Cardiac fibroblast (primary cell): ENCODE results near the gene CNTNAP2.

Source experiments
- DNase-seq, 2 donors: peaks; one replicate each; pipeline versions ENCODE4 v3.0.0 to v3.0.0-alpha.2; 2010; ENCODE audit warnings: low read depth in 2 of 2
- H3K4me3 ChIP-seq, 2 donors: replicated peaks in 1 of 2; 1 replicate in 1 of 2; 2 replicates in 1 of 2; pipeline ENCODE4 v1.5.1; 2011; ENCODE audit warnings: low read depth in 2 of 2, low read length in 2 of 2, mild to moderate bottlenecking in 2 of 2, moderate library complexity in 1 of 2
- TF ChIP-seq, protein P1 (sequence below): IDR thresholded peaks from one replicate; pipeline ENCODE4 v1.5.1; 2011; ENCODE audit warnings: low read depth, mild to moderate bottlenecking, low read length, inconsistent platforms

Gene CNTNAP2

GRCh38 chr7:147635288-147635687 lies 1518.7 kb downstream of the CNTNAP2 start:
- TF ChIP-seq, protein P1, sequence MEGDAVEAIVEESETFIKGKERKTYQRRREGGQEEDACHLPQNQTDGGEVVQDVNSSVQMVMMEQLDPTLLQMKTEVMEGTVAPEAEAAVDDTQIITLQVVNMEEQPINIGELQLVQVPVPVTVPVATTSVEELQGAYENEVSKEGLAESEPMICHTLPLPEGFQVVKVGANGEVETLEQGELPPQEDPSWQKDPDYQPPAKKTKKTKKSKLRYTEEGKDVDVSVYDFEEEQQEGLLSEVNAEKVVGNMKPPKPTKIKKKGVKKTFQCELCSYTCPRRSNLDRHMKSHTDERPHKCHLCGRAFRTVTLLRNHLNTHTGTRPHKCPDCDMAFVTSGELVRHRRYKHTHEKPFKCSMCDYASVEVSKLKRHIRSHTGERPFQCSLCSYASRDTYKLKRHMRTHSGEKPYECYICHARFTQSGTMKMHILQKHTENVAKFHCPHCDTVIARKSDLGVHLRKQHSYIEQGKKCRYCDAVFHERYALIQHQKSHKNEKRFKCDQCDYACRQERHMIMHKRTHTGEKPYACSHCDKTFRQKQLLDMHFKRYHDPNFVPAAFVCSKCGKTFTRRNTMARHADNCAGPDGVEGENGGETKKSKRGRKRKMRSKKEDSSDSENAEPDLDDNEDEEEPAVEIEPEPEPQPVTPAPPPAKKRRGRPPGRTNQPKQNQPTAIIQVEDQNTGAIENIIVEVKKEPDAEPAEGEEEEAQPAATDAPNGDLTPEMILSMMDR: no peak
- no peak overlapping the region for H3K4me3 ChIP-seq
- no peak for DNase-seq

- TF ChIP-seq, protein P1: no peak
- H3K4me3 ChIP-seq: no peak overlapping the region
- DNase-seq: no peak
Measured at GRCh38 chr7:147636553-147636952, 1520.0 kb downstream of the CNTNAP2 start.

- TF ChIP-seq, protein P1: no peak
- DNase-seq: no peak
- H3K4me3 ChIP-seq: no peak overlapping the region
Measured at GRCh38 chr7:147638566-147638965, 1522.0 kb downstream of the CNTNAP2 start.

GRCh38 chr7:147639037-147639436 lies 1522.4 kb downstream of the CNTNAP2 start:
- no peak overlapping the region for H3K4me3 ChIP-seq
- TF ChIP-seq, protein P1: no peak
- no peak for DNase-seq

DNA sequence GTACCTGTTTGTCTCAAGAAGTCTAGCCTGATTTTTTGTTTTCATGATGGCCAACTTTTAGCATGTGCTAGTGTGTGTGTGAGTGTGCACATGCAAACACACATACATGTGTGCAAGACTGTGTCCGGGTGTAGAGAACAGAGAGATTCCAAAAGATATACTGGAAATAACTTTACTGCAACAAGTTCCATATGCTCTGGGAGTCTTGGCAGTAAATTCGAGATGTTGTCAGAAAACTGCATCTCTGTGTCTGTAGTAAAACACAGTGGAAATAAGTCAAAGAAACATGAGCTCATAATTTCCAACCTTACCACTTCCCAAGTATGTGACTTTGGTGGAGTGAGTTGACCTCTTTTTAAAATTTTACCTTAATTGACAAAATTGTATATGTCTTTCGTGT lies 1523.2 kb downstream of the CNTNAP2 start:
- H3K4me3 ChIP-seq: no peak overlapping the region
- no peak for DNase-seq
- TF ChIP-seq, protein P1: no peak

DNA sequence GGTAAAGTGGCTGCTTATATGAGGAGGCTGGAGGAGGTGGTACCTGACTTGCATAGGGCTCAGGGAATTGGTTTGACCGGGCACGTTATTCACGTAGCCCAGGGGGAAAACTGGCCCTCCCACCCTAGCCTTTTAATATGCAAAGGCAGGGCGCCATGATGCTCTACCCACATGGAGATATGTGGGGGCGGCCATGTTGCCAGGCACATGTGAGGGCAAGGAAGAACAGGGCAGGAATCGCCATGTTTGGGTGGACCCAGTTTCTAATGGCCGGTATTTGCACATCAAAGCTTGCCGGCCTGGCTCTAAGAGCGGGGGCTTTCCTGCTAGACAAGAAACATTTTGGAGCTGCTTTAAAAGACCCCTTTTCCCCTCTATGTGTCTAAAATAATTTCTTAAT lies 1524.2 kb downstream of the CNTNAP2 start:
- H3K4me3 ChIP-seq: no peak overlapping the region
- no peak for DNase-seq
- TF ChIP-seq, protein P1: no peak

- DNase-seq: no peak
- TF ChIP-seq, protein P1: no peak
- H3K4me3 ChIP-seq: no peak overlapping the region
Measured at GRCh38 chr7:147646568-147646967, 1530.0 kb downstream of the CNTNAP2 start.
